ENCODE measurements around the gene DOK7. TPM values are rescaled to one million over a fixed set of nuclear protein-coding genes. Genes with fewer than 3 reads are reported as not detected.

Gene DOK7
- polyA plus RNA-seq, 4 donors: 0.28 to 7.5 (median 0.81) TPM; not detected in 1

GRCh38 chr4:3437998-3438846 is 24.9 kb upstream of the DOK7 start:
- Histone ChIP-seq H3K27ac (ENCODE audit: low read depth in 1 of 3, low read length in 2 of 3) (no peak overlapping the region), H3K27me3 (ENCODE audit: control insufficient read depth in 3 of 3, insufficient read depth in 3 of 3, low read length in 3 of 3) (no peaks in the 10 kb centered on the region), H3K9me3 (ENCODE audit: control insufficient read depth in 2 of 2, insufficient read depth in 1 of 2, low read depth in 1 of 2, low read length in 1 of 2) (no peaks in the 10 kb centered on the region), H3K4me1 (ENCODE audit: control insufficient read depth in 3 of 3, insufficient read depth in 2 of 3, low read depth in 1 of 3, low read length in 2 of 3) (no peaks in the 10 kb centered on the region), H3K4me3 (ENCODE audit: low read depth in 1 of 3, low read length in 3 of 3) (no peak overlapping the region), H3K36me3 (ENCODE audit: control insufficient read depth in 3 of 3, insufficient read depth in 2 of 3, low read depth in 1 of 3, low read length in 3 of 3) (peaks cover 0 to 4% (median 0%) of the 10 kb centered on the region in 3 donors)
- FAIRE-seq (no peak), DNase-seq (no peak)
- WGBS, 3 donors: 70 to 74% (median 73%) methylated on average over 20 to 28 of the region's 28 CpGs

- 32 to 59% (median 47%) methylated on average over 9 to 10 of the region's 10 CpGs for WGBS, 3 donors
- FAIRE-seq: no peak
Observed at GRCh38 chr4:3438847-3439180, 24.3 kb upstream of the DOK7 start.

GRCh38 chr4:3439391-3439790 is 23.7 kb upstream of the DOK7 start:
- DNase-seq (no peak), FAIRE-seq (no peak)
- no peaks in the 10 kb centered on the region for H3K4me1 ChIP-seq (ENCODE audit: control insufficient read depth in 3 of 3, insufficient read depth in 2 of 3, low read depth in 1 of 3, low read length in 2 of 3)
- no peaks in the 10 kb centered on the region for H3K36me3 ChIP-seq (ENCODE audit: control insufficient read depth in 3 of 3, insufficient read depth in 2 of 3, low read depth in 1 of 3, low read length in 3 of 3)
- H3K4me3 ChIP-seq (ENCODE audit: low read depth in 1 of 3, low read length in 3 of 3): no peak overlapping the region
- H3K9me3 ChIP-seq (ENCODE audit: control insufficient read depth in 2 of 2, insufficient read depth in 1 of 2, low read depth in 1 of 2, low read length in 1 of 2): no peaks in the 10 kb centered on the region
- H3K27ac ChIP-seq (ENCODE audit: low read depth in 1 of 3, low read length in 2 of 3): no peak overlapping the region
- no peaks in the 10 kb centered on the region for H3K27me3 ChIP-seq (ENCODE audit: control insufficient read depth in 3 of 3, insufficient read depth in 3 of 3, low read length in 3 of 3)
- WGBS, 3 donors: 70 to 82% (median 73%) methylated on average over 15 to 16 of the region's 16 CpGs

More at GRCh38 chr4:3438847-3439180, 24.3 kb upstream of the DOK7 start:
- Histone ChIP-seq H3K27me3 (ENCODE audit: control insufficient read depth in 3 of 3, insufficient read depth in 3 of 3, low read length in 3 of 3) (no peaks in the 10 kb centered on the region), H3K4me3 (ENCODE audit: low read depth in 1 of 3, low read length in 3 of 3) (no peak overlapping the region), H3K27ac (ENCODE audit: low read depth in 1 of 3, low read length in 2 of 3) (no peak overlapping the region), H3K36me3 (ENCODE audit: control insufficient read depth in 3 of 3, insufficient read depth in 2 of 3, low read depth in 1 of 3, low read length in 3 of 3) (no peaks in the 10 kb centered on the region), H3K9me3 (ENCODE audit: control insufficient read depth in 2 of 2, insufficient read depth in 1 of 2, low read depth in 1 of 2, low read length in 1 of 2) (no peaks in the 10 kb centered on the region), H3K4me1 (ENCODE audit: control insufficient read depth in 3 of 3, insufficient read depth in 2 of 3, low read depth in 1 of 3, low read length in 2 of 3) (no peaks in the 10 kb centered on the region)
- DNase-seq: no peak

- FAIRE-seq (no peak), DNase-seq (no peak)
- no peak overlapping the region for H3K4me3 ChIP-seq (ENCODE audit: low read depth in 1 of 3, low read length in 3 of 3)
- no peaks in the 10 kb centered on the region for H3K27me3 ChIP-seq (ENCODE audit: control insufficient read depth in 3 of 3, insufficient read depth in 3 of 3, low read length in 3 of 3)
- no peak overlapping the region for H3K27ac ChIP-seq (ENCODE audit: low read depth in 1 of 3, low read length in 2 of 3)
- WGBS, 3 donors: 59 to 63% (median 63%) methylated on average over 7 of the region's 7 CpGs
- H3K36me3 ChIP-seq (ENCODE audit: control insufficient read depth in 3 of 3, insufficient read depth in 2 of 3, low read depth in 1 of 3, low read length in 3 of 3): no peaks in the 10 kb centered on the region
- H3K9me3 ChIP-seq (ENCODE audit: control insufficient read depth in 2 of 2, insufficient read depth in 1 of 2, low read depth in 1 of 2, low read length in 1 of 2): no peaks in the 10 kb centered on the region
- no peaks in the 10 kb centered on the region for H3K4me1 ChIP-seq (ENCODE audit: control insufficient read depth in 3 of 3, insufficient read depth in 2 of 3, low read depth in 1 of 3, low read length in 2 of 3)
Observed at GRCh38 chr4:3440011-3440410, 23.1 kb upstream of the DOK7 start.

GRCh38 chr4:3440979-3441500 is 22.1 kb upstream of the DOK7 start:
- FAIRE-seq (no peak), DNase-seq (no peak)
- H3K4me3 ChIP-seq (ENCODE audit: low read depth in 1 of 3, low read length in 3 of 3): no peak overlapping the region
- 37 to 66% (median 54%) methylated on average over 15 of the region's 15 CpGs for WGBS, 3 donors
- H3K9me3 ChIP-seq (ENCODE audit: control insufficient read depth in 2 of 2, insufficient read depth in 1 of 2, low read depth in 1 of 2, low read length in 1 of 2): no peaks in the 10 kb centered on the region
- no peak overlapping the region for H3K27ac ChIP-seq (ENCODE audit: low read depth in 1 of 3, low read length in 2 of 3)
- H3K4me1 ChIP-seq (ENCODE audit: control insufficient read depth in 3 of 3, insufficient read depth in 2 of 3, low read depth in 1 of 3, low read length in 2 of 3): no peaks in the 10 kb centered on the region
- no peaks in the 10 kb centered on the region for H3K36me3 ChIP-seq (ENCODE audit: control insufficient read depth in 3 of 3, insufficient read depth in 2 of 3, low read depth in 1 of 3, low read length in 3 of 3)
- no peaks in the 10 kb centered on the region for H3K27me3 ChIP-seq (ENCODE audit: control insufficient read depth in 3 of 3, insufficient read depth in 3 of 3, low read length in 3 of 3)

GRCh38 chr4:3441501-3442459 is 21.3 kb upstream of the DOK7 start, which contains the start of gene HGFAC:
Gene HGFAC, plus strand, starts transcription at chr4:3441968. Its CDS starts 34 bp downstream, at chr4:3442002.
- WGBS, 3 donors: 58 to 73% (median 60%) methylated on average over 23 to 27 of the region's 27 CpGs

DNA sequence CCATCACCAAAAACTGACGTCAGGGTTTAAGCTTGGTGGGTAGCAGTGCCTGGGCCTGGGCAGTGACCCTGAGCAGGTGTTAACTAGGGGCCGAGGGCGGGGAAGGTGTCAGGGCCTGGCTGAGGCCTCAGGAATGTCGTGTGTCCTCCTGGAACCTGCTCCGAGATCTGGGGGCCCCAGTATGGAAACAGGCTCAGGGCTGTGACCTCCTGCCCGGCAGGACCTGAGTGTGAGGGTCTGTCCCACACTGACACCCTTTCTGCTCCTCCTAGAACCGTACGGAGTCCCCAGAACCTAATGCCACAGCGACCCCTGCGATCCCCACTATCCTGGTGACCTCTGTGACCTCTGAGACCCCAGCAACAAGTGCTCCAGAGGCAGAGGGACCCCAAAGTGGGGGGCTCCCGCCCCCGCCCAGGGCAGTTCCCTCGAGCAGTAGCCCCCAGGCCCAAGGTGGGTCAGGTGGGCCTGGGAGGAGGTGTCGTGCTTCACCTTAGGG is 20.6 kb upstream of the DOK7 start:
- H3K27me3 ChIP-seq (ENCODE audit: control insufficient read depth in 3 of 3, insufficient read depth in 3 of 3, low read length in 3 of 3): no peaks in the 10 kb centered on the region
- no peaks in the 10 kb centered on the region for H3K36me3 ChIP-seq (ENCODE audit: control insufficient read depth in 3 of 3, insufficient read depth in 2 of 3, low read depth in 1 of 3, low read length in 3 of 3)
- no peaks in the 10 kb centered on the region for H3K9me3 ChIP-seq (ENCODE audit: control insufficient read depth in 2 of 2, insufficient read depth in 1 of 2, low read depth in 1 of 2, low read length in 1 of 2)
- H3K4me3 ChIP-seq (ENCODE audit: low read depth in 1 of 3, low read length in 3 of 3): no peak overlapping the region
- no peak overlapping the region for H3K27ac ChIP-seq (ENCODE audit: low read depth in 1 of 3, low read length in 2 of 3)
- no peak for FAIRE-seq
- no peaks in the 10 kb centered on the region for H3K4me1 ChIP-seq (ENCODE audit: control insufficient read depth in 3 of 3, insufficient read depth in 2 of 3, low read depth in 1 of 3, low read length in 2 of 3)
- DNase-seq: no peak
- WGBS, 3 donors: 57 to 75% (median 60%) methylated on average over 14 of the region's 14 CpGs

More at GRCh38 chr4:3441501-3442459, 21.3 kb upstream of the DOK7 start, which contains the start of gene HGFAC:
- Histone ChIP-seq H3K36me3 (ENCODE audit: control insufficient read depth in 3 of 3, insufficient read depth in 2 of 3, low read depth in 1 of 3, low read length in 3 of 3) (no peaks in the 10 kb centered on the region), H3K27me3 (ENCODE audit: control insufficient read depth in 3 of 3, insufficient read depth in 3 of 3, low read length in 3 of 3) (no peaks in the 10 kb centered on the region), H3K27ac (ENCODE audit: low read depth in 1 of 3, low read length in 2 of 3) (no peak within 1 kb of the TSS), H3K4me3 (ENCODE audit: low read depth in 1 of 3, low read length in 3 of 3) (no peak within 1 kb of the TSS), H3K9me3 (ENCODE audit: control insufficient read depth in 2 of 2, insufficient read depth in 1 of 2, low read depth in 1 of 2, low read length in 1 of 2) (no peaks in the 10 kb centered on the region), H3K4me1 (ENCODE audit: control insufficient read depth in 3 of 3, insufficient read depth in 2 of 3, low read depth in 1 of 3, low read length in 2 of 3) (no peaks in the 10 kb centered on the region)
- FAIRE-seq (no peak), DNase-seq (no peak)

Measured in small intestine (tissue), 7 donors.